Body of pancreas (tissue), 4 donors: ENCODE data around the gene TBATA.

ENCODE experiments used
- POLR2A ChIP-seq, 3 donors: fragments of 450-650 bp; IDR thresholded peaks; one replicate each; pipeline ENCODE4 v1.6.1; 2016; ENCODE audit warnings: antibody characterized with exemption in 3 of 3, mild to moderate bottlenecking in 2 of 3
- TF ChIP-seq, protein P1 (sequence below), 7 experiments: fragments of 450-650 bp in 4 of 7; fragments of 200-600 bp in 3 of 7; sonication (generic) in 3 of 7; IDR thresholded peaks; one replicate each; pipeline ENCODE4 v1.5.1; 2016 to 2019; ENCODE audit warnings: antibody characterized with exemption in 7 of 7

- TF ChIP-seq, protein P1, sequence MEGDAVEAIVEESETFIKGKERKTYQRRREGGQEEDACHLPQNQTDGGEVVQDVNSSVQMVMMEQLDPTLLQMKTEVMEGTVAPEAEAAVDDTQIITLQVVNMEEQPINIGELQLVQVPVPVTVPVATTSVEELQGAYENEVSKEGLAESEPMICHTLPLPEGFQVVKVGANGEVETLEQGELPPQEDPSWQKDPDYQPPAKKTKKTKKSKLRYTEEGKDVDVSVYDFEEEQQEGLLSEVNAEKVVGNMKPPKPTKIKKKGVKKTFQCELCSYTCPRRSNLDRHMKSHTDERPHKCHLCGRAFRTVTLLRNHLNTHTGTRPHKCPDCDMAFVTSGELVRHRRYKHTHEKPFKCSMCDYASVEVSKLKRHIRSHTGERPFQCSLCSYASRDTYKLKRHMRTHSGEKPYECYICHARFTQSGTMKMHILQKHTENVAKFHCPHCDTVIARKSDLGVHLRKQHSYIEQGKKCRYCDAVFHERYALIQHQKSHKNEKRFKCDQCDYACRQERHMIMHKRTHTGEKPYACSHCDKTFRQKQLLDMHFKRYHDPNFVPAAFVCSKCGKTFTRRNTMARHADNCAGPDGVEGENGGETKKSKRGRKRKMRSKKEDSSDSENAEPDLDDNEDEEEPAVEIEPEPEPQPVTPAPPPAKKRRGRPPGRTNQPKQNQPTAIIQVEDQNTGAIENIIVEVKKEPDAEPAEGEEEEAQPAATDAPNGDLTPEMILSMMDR (IDR thresholded peaks at IDR 0.05), result no peak
- TF ChIP-seq POLR2A (IDR thresholded peaks at IDR 0.05), result no peak
Observed at GRCh38 chr10:70726909-70727495, 58.2 kb downstream of the TBATA start.
